H9 (cell line): ENCODE data around the gene STC2. TPM values are rescaled to one million over a fixed set of nuclear protein-coding genes. Genes with fewer than 3 reads are reported as not detected.

Experiments
- DNase-seq: peaks from one replicate; pipeline ENCODE4 v3.0.0-alpha.2; 2017
- H2AFZ ChIP-seq: one replicate; pipeline ENCODE4 v1.6.1; 2013; ENCODE audit warnings: mild to moderate bottlenecking, low read length, control low read depth, moderate library complexity
- H2AK5ac ChIP-seq: 2 replicates; pipeline ENCODE4 v1.6.1; 2013; ENCODE audit warnings: low read length, control low read depth, mixed read lengths; ENCODE audit not compliant: insufficient read length
- H2BK120ac ChIP-seq: one replicate; pipeline ENCODE4 v1.6.1; 2013; ENCODE audit warnings: low read depth, mild to moderate bottlenecking, low read length, control low read depth, inconsistent platforms; ENCODE audit not compliant: poor library complexity, severe bottlenecking
- H2BK12ac ChIP-seq: 2 replicates; pipeline ENCODE4 v1.6.1; 2013; ENCODE audit warnings: low read length, control low read depth, mixed read lengths, low read depth; ENCODE audit not compliant: insufficient read length
- H2BK15ac ChIP-seq: 2 replicates; pipeline ENCODE4 v1.6.1; 2013; ENCODE audit warnings: low read depth, low read length, control low read depth
- H2BK20ac ChIP-seq: one replicate; pipeline ENCODE4 v1.6.1; 2013; ENCODE audit warnings: low read depth, mild to moderate bottlenecking, low read length, control low read depth, inconsistent platforms; ENCODE audit not compliant: poor library complexity, severe bottlenecking
- H2BK5ac ChIP-seq: 2 replicates; pipeline ENCODE4 v1.6.1; 2013; ENCODE audit warnings: low read length, control low read depth, mixed read lengths; ENCODE audit not compliant: insufficient read length
- H3K14ac ChIP-seq: 2 replicates; pipeline ENCODE4 v1.6.1; 2013; ENCODE audit warnings: low read length, control low read depth; ENCODE audit not compliant: insufficient read depth
- H3K18ac ChIP-seq: 2 replicates; pipeline ENCODE4 v1.6.1; 2013; ENCODE audit warnings: low read depth, mild to moderate bottlenecking, mixed read lengths, low read length, control low read depth; ENCODE audit not compliant: insufficient read length
- H3K23ac ChIP-seq: 2 replicates; pipeline ENCODE4 v1.6.1; 2013; ENCODE audit warnings: low read length, control low read depth, mixed read lengths, low read depth; ENCODE audit not compliant: insufficient read length
- H3K23me2 ChIP-seq: 2 replicates; pipeline ENCODE4 v1.6.1; 2013; ENCODE audit warnings: low read depth, mild to moderate bottlenecking, mixed read lengths, low read length, control low read depth; ENCODE audit not compliant: insufficient read length, poor library complexity, severe bottlenecking
- H3K27ac ChIP-seq: 2 replicates; pipeline ENCODE4 v1.5.1; 2013; ENCODE audit warnings: low read length, control low read depth, mixed read lengths, low read depth; ENCODE audit not compliant: insufficient read length
- H3K27me3 ChIP-seq: 2 replicates; pipeline ENCODE4 v1.6.1; 2013; ENCODE audit warnings: low read length, control low read depth, inconsistent platforms; ENCODE audit not compliant: insufficient read depth
- H3K4ac ChIP-seq: 2 replicates; pipeline ENCODE4 v1.6.1; 2013; ENCODE audit warnings: low read depth, mild to moderate bottlenecking, control low read depth, inconsistent platforms, low read length, moderate library complexity
- H3K4me1 ChIP-seq: 2 replicates; pipeline ENCODE4 v1.6.1; 2013; ENCODE audit warnings: low read length, control low read depth, inconsistent platforms; ENCODE audit not compliant: insufficient read depth
- H3K4me2 ChIP-seq: 2 replicates; pipeline ENCODE4 v1.6.1; 2013; ENCODE audit warnings: low read length, control low read depth, mixed read lengths; ENCODE audit not compliant: insufficient read length, insufficient read depth
- H3K56ac ChIP-seq: 2 replicates; pipeline ENCODE4 v1.6.1; 2013; ENCODE audit warnings: low read depth, mild to moderate bottlenecking, mixed read lengths, low read length, control low read depth; ENCODE audit not compliant: insufficient read length
- H3K79me1 ChIP-seq: 2 replicates; pipeline ENCODE4 v1.6.1; 2013; ENCODE audit warnings: low read depth, mild to moderate bottlenecking, moderate library complexity, low read length, control low read depth, inconsistent platforms; ENCODE audit not compliant: insufficient read depth, poor library complexity, severe bottlenecking
- H3K79me2 ChIP-seq: 2 replicates; pipeline ENCODE4 v1.6.1; 2013; ENCODE audit warnings: low read length, control low read depth, inconsistent platforms; ENCODE audit not compliant: insufficient read depth
- H3K9ac ChIP-seq: 2 replicates; pipeline ENCODE4 v1.6.1; 2013; ENCODE audit warnings: low read length, control low read depth, mixed read lengths; ENCODE audit not compliant: insufficient read length; ENCODE audit errors: extremely low read depth
- H3K9me3 ChIP-seq: one replicate; pipeline ENCODE4 v1.6.1; 2013; ENCODE audit warnings: low read depth, low read length, inconsistent platforms; ENCODE audit not compliant: control insufficient read depth
- H3T11ph ChIP-seq: one replicate; pipeline ENCODE4 v1.6.1; 2013; ENCODE audit warnings: mild to moderate bottlenecking, low read length, control low read depth, inconsistent platforms
- H4K20me1 ChIP-seq: one replicate; pipeline ENCODE4 v1.6.1; 2013; ENCODE audit not compliant: control insufficient read depth, insufficient read length, insufficient read depth
- H4K5ac ChIP-seq: 2 replicates; pipeline ENCODE4 v1.6.1; 2013; ENCODE audit warnings: low read depth, mild to moderate bottlenecking, mixed read lengths, low read length, control low read depth; ENCODE audit not compliant: insufficient read length
- H4K8ac ChIP-seq: replicated peaks from 2 replicates; pipeline ENCODE4 v1.6.1; 2013; ENCODE audit warnings: low read length, control low read depth, mixed read lengths, low read depth; ENCODE audit not compliant: insufficient read length
- H4K91ac ChIP-seq: 2 replicates; pipeline ENCODE4 v1.6.1; 2013; ENCODE audit warnings: low read depth, mild to moderate bottlenecking, moderate library complexity, mixed read lengths, low read length, control low read depth; ENCODE audit not compliant: insufficient read length
- H3K27ac Mint-ChIP-seq, 3 experiments: 2 replicates in 2 of 3; 3 replicates in 1 of 3; pipeline ENCODE4 v1.8.0; 2020 to 2021; ENCODE audit warnings: mixed read lengths in 3 of 3, mild to moderate bottlenecking in 1 of 3, moderate library complexity in 1 of 3
- H3K27me3 Mint-ChIP-seq: 2 replicates; pipeline ENCODE4 v1.8.0; 2021; ENCODE audit warnings: low read depth, mild to moderate bottlenecking, moderate library complexity, mixed read lengths
- H3K36me3 Mint-ChIP-seq, 3 experiments: 2 replicates in 2 of 3; 3 replicates in 1 of 3; pipeline ENCODE4 v1.8.0; 2020 to 2021; ENCODE audit warnings: low read depth in 3 of 3, mixed read lengths in 3 of 3; ENCODE audit not compliant: insufficient read depth in 1 of 3
- H3K4me1 Mint-ChIP-seq, 2 experiments: 2 replicates each; pipeline ENCODE4 v1.8.0; 2020; ENCODE audit warnings: mixed read lengths in 2 of 2
- H3K4me3 Mint-ChIP-seq, 2 experiments: 2 replicates in 1 of 2; 3 replicates in 1 of 2; pipeline ENCODE4 v1.8.0; 2020 to 2021; ENCODE audit warnings: mild to moderate bottlenecking in 2 of 2, mixed read lengths in 2 of 2, moderate library complexity in 1 of 2
- H3K9me3 Mint-ChIP-seq, 2 experiments: 2 replicates in 1 of 2; 3 replicates in 1 of 2; pipeline ENCODE4 v1.8.0; 2020; ENCODE audit warnings: mild to moderate bottlenecking in 2 of 2, mixed read lengths in 2 of 2, moderate library complexity in 1 of 2
- WGBS: extraction: QIAGEN DNeasy Blood & Tissue Kit; methylation state at CpG from one replicate; pipeline ENCODE4 v1.1.7; 2013; ENCODE audit warnings: missing lambda C conversion rate, low lambda C conversion rate, mixed read lengths; ENCODE audit not compliant: insufficient read length; ENCODE audit errors: extremely low coverage; 5-methylcytosine and 5-hydroxymethylcytosine counted together
- total RNA-seq: library from RNA; stranded (reverse); gene quantifications from 2 replicates; pipeline ENCODE4 v1.2.1, GENCODE V29; 2021
- TF ChIP-seq, protein P1 (sequence below): fragments of 200-600 bp; sonication (generic); conservative IDR thresholded peaks from 3 replicates; pipeline ENCODE4 v1.8.0; 2021; ENCODE audit warnings: antibody characterized with exemption, mild to moderate bottlenecking

STC2 gene
- total RNA-seq, 1 experiment from 2014 or later, result 77.7 TPM

DNA sequence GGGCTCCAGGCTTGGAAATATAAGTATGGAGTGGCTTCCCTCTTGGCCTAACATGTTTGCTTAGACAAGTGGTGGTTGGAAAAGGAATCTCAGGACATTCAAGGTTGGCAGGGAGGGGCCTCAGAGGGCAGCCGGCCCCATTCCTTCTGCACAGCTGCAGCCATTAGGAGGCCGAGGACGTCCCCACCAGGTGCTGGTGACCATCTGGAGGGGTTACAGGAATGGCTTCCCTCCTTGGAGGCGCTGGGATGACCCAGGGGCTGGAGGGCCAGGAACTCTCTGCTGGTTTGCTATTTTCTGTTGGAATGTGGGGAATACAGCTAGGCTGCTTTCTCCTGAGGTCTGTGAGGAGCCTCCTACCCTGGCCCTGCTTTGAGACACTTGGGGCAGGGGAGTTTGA, 18.5 kb downstream of the STC2 start:
- Histone ChIP-seq H3K4me2 (no peak overlapping the region), H4K8ac (no peak overlapping the region), H2BK120ac (no peak overlapping the region), H3K18ac (no peak overlapping the region), H2BK15ac (no peak overlapping the region), H2BK5ac (no peak overlapping the region), H4K20me1 (no peaks in the 10 kb centered on the region), H2AK5ac (no peak overlapping the region), H2AFZ (no peak overlapping the region), H2BK12ac (no peak overlapping the region), H3K79me2 (no peaks in the 10 kb centered on the region), H3K9ac (no peak overlapping the region), H3K27me3 (no peaks in the 10 kb centered on the region; the same call in 1 of the 2 replicates), H3K14ac (no peak overlapping the region), H3K23ac (no peak overlapping the region), H4K5ac (no peak overlapping the region), H2BK20ac (no peak overlapping the region), H4K91ac (no peak overlapping the region), H3K23me2 (no peaks in the 10 kb centered on the region), H3K27ac (no peak overlapping the region), H3K9me3 (no peaks in the 10 kb centered on the region), H3K4me1 (no peaks in the 10 kb centered on the region; the same call in 1 of the 2 replicates), H3T11ph (no peak overlapping the region), H3K79me1 (no peaks in the 10 kb centered on the region), H3K4ac (no peak overlapping the region), H3K56ac (no peak overlapping the region)
- Mint-ChIP-seq H3K4me3 (no peak overlapping the region), H3K27ac (no peak overlapping the region), H3K27me3 (peaks cover 30% of the 10 kb centered on the region), H3K4me1 (peaks cover 15 to 18% of the 10 kb centered on the region in 2 experiments), H3K9me3 (peaks cover 12 to 16% of the 10 kb centered on the region in 2 experiments), H3K36me3 (peaks cover 6 to 13% (median 8%) of the 10 kb centered on the region in 3 experiments; a peak in 6 of 7 replicates)
- WGBS, result no CpG with 5 or more reads among the region's 4 CpGs
- TF ChIP-seq, protein P1, sequence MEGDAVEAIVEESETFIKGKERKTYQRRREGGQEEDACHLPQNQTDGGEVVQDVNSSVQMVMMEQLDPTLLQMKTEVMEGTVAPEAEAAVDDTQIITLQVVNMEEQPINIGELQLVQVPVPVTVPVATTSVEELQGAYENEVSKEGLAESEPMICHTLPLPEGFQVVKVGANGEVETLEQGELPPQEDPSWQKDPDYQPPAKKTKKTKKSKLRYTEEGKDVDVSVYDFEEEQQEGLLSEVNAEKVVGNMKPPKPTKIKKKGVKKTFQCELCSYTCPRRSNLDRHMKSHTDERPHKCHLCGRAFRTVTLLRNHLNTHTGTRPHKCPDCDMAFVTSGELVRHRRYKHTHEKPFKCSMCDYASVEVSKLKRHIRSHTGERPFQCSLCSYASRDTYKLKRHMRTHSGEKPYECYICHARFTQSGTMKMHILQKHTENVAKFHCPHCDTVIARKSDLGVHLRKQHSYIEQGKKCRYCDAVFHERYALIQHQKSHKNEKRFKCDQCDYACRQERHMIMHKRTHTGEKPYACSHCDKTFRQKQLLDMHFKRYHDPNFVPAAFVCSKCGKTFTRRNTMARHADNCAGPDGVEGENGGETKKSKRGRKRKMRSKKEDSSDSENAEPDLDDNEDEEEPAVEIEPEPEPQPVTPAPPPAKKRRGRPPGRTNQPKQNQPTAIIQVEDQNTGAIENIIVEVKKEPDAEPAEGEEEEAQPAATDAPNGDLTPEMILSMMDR, result no peak
- DNase-seq, result no peak
